Ishikawa (cell line): Measurements from ENCODE around the gene TMEM243.

Experiments used
- CEBPB ChIP-seq: IDR thresholded peaks from 2 replicates; pipeline ENCODE4 v1.6.1; 2012
- EP300 ChIP-seq: IDR thresholded peaks from 2 replicates; pipeline ENCODE4 v1.6.1; 2012; ENCODE audit warnings: borderline replicate concordance
- MAX ChIP-seq: IDR thresholded peaks from 2 replicates; pipeline ENCODE4 v1.6.1; 2012
- NFIC ChIP-seq: IDR thresholded peaks from 2 replicates; pipeline ENCODE4 v1.6.1; 2012
- RAD21 ChIP-seq: IDR thresholded peaks from 2 replicates; pipeline ENCODE4 v1.6.1; 2012; ENCODE audit warnings: low read depth
- TAF1 ChIP-seq: IDR thresholded peaks from 2 replicates; pipeline ENCODE4 v1.6.1; 2012; ENCODE audit warnings: low read depth, mild to moderate bottlenecking

- TF ChIP-seq RAD21, result no peak
- TF ChIP-seq TAF1, result no peak
- TF ChIP-seq EP300, result no peak
- no peak for TF ChIP-seq MAX
- no peak for TF ChIP-seq CEBPB
- TF ChIP-seq NFIC, result no peak
Observed at GRCh38 chr7:87210506-87210905, 9.0 kb downstream of the TMEM243 start.
